ENCODE measurements around the gene COLEC12. TPM values are rescaled to one million over a fixed set of nuclear protein-coding genes. Genes with fewer than 3 reads are reported as not detected.

COLEC12 gene
- total RNA-seq, 1 donor from 2014 or later, result 60.4 TPM

DNA sequence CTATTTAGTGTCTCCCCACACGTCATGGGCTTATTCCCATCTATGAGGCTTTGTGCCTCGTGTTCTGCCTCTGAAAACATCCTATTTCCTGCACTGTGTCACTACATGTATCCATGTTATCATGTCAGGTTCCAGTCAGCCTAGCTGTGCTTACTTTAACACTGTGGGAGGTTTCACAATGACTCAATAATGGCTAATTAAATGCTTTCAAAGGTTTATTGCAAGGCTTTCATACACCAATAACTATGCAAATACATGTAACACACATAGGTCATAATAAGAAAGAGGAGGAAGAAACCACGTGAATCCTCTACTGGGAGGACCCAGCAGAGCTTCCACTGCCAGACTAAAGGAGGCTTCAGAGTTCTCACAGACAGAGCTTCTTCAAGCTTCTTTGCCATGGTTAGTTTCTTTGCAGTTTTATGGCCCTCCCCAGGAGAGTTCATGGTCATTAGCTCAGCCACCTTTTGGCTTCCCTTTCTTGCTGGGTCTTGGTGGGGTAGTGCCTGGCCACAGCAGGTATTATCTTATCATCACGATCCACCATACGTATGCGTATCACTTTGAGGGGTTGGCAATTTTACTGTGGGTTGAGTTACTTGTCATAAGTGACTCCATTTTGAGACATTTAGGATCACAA is 5.1 kb upstream of the COLEC12 start:
- DNase-seq, result no peak

DNA sequence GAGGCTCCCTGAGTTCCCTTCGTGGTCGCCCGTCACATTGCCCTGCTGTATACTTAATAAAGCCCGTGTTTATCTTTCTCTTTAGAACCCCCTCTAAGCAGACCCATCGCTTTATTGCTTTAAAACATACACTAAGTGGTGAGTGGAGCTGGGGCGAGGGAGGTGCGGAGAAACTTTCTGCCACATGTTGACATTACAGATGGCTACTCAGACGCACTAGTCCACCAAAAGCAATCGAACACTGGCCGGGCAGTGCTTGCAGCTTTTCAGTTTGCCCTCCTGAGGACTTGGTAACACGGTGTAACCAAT is 859 bp upstream of the COLEC12 start:
- no peak for DNase-seq

DNA sequence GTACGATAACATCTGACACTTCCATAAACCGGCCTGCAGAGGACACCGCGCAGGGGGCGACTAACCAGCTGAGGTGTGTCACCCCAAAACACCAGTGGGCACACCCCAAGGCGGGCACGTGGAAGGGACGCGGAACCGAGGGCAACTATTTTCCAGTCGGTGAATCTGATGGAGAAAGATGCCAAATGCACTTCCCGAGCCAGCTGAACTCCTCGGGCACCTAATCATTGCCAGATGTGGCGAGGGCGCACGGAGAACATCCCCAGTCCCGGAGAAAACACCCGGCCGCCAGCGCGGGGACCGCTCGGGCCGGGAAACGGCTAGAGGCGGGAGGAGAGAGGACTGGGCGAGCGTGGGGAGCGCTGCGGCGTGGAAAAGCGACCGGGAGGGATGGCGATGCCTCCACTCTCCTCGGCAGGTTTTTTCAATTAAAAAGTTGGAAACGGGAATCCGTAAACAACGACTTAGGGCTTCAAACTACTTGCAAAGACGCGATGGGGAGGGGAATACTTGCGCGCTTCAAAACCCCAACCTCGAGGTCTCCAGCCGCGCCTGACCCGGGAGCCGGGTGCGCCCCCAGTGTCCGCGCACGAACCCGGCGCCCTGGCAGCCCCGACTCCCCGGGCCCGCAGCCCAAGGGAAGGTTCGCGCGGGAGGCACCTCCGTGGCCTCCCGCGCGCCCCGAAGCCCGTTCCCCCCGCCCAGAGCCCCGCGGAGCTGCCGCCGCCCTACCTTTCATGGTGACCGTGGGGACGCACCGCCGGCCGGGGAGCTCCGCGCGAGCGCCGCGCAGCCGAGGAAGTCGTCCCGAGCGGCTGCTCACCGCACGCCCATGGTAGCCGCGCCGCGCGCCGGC is 497 bp downstream of the COLEC12 start:
- peak; percentile 54 for DNase-seq

DNA sequence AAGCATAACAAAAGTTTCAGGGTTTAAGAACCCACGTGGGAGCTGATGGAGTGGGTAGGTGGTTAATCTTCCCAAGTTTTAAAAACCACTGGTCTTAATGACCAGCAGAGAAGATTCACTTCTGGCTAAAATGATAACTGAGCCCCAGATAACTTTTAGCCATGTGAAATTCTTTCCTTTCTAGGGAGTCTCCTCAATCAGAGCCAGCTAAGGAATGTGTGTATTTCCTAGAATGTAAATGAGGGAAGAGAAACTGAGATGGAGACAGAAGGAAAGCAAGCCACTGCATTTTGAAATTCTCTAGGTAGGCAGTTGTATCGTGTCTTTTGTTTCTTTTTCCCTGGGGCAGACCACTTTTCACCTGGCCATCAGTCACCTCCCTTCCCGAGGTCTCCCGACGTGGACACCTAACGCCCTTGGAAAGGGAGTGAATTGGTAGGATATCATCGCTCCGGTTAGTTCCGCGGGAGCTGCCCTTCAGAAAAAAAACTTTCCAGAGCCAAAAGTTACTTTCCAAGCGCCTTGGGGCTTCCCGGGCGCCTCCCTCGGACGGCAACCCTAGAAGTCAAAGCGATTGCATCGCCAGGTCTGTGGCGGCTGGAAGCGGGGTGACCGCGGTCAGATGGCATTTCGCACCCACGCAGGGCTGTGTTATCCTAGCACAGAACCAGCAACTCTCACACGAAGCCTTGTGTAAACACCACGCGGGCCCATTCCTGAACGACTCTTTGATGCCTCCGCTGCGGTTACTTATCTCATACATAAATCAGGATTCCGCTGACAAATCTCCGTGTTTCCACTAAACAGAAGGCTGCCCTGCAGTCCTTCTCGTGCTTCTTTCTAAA is 1.3 kb downstream of the COLEC12 start:
- DNase-seq, result peak; percentile 43

DNA sequence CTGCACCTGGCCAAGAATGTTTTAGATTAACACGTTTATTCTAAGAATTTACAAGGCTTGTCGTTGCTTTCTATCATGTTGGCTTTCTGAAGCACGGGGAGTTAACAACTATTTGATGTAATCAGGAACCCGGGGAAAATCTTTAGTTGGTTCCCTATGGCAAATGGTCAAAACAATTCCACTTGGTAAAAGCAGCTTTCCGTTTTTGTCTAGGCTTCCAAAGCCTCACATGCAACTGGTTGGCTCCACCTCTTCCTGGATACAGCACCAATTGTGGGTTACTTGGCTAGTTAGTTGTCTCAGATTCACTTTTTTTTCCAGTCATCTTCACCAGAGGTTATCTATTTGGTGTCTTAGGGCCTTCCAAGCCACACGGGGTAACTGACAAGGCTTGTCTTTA is 2.8 kb downstream of the COLEC12 start:
- no peak for DNase-seq

DNA sequence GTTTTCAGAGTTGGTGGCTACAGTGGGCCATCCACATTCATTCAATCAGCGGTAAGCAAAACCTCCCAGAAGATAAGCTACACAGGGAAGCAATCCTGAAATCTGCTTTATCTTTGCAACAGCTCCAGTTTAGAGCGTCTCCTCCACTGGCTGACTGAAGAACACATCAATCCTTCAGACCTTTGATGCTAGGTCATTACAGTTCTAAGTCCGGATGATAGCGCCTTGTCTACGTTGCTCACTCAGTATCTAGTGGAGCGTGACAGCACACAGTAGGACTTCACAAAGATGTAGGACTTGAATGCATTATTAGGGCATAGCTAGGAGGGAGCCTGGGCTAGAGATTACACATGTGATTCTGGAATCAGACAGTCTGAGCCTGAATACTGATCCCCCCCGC is 5.0 kb downstream of the COLEC12 start:
- no peak for DNase-seq

DNA sequence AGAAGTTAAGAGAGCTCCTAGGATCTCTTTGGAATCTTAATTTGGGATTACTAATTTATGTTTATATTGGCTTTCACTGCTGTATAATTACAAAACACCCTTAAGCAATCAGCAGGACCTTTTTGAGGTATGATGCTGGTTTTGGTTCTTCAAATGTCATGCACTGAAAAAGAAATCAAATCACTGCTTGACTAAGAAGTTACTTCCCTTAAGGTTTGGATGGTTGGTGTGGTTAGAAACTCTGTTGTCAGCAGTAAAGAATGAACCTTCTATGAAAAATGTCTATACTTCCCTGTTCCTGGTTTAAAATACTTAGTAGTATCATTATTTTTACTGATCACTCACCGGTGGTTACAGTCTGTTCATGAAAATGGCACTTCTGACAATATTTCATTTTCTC is 5.5 kb downstream of the COLEC12 start:
- no peak for DNase-seq

DNA sequence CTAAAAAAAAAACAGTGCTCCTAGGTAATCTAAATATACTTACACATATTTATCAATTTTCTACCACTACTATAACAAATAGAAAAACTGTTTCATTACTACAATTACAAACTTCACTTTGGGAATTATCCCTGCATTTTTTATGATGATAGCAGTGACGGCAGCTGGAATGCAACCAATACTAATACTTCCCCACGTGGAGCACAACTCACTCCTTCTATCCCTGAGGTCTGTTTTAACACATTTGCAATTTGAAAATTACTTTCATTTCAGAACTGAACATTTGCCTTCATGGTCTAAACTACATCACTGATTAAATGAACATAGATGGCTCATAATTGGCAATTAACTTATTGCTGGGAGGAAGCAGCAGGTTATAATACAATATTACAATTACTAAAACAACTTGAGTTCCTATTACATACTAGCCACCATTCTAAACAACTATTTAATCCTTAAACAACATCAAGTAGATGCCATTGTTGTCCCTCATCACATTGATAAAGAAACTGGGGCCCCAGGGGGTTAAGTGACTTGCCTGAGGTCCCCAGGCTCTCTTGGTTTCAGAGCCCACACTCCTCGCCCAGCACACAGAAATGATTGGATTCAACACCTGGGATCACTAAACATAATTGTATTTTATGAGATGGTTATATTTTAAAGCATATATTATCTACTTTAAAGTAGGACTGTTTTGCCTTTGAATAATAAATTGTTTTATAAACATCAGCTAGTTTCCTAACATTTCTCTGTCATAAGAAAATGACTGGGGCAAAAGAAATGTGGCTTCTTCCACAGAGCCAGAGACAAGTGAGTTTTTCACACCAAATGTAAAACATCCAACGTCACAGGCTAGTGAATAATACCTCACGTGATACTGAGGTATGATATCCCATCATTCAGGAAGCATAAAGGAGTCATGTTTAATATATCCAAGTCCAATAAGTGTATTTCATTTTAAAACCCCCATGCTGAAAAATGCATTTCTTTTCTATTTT is 6.2 kb downstream of the COLEC12 start:
- no peak for DNase-seq

DNA sequence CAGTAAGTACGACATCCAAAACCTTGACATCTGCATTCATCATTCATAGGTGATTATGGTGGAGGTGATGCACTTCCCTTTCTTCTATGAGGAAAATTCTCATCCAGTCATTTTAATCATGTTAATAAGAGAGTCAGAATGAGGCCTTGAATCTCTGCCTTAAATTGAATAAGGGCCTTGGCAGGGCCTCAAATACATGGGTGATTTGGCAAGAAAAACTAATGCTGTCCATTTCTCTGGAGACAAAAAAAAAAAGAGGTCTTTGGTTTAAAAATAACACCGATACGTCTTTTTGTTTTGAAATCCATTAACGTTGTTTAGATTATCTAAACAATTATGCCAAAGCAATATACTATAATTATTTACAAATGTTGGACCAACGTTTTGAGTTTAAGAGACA is 8.1 kb downstream of the COLEC12 start:
- DNase-seq, result no peak

DNA sequence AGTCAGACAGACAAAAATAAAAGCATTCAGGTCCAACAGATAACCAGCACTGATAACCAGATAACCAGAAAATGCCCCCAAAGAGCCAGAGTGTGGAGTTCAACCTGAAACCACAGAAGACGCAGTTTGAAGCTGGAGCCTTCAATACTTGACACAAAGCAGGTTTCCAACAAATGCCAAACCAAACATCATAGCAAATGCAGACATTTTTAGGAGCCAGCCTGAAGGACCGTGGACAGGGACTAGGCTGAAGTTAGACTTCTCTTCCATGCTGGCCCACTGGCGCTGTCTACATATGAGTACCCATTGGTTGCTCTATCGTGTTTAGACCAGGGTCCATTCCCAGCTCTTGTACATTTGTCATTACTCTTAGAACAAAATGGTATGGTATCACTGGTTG is 9.9 kb downstream of the COLEC12 start:
- DNase-seq, result no peak

DNA sequence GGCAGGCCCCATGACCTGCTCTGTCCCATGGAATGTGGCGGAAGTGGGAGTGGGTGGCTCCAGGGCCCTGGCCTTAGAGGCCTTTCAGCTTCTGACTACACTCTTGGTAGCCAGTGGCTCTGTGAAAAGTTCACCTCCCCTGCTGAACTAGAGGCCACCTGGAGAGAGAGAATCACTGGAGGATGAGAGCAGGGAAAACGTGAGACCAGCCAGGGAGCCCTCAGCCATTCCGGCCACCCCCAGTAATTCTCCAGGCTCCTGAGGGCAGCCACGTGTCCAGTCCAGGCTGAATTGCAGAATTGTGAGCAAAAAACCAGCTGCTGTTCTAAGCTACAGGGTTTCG is 10.5 kb downstream of the COLEC12 start:
- DNase-seq, result no peak

DNA sequence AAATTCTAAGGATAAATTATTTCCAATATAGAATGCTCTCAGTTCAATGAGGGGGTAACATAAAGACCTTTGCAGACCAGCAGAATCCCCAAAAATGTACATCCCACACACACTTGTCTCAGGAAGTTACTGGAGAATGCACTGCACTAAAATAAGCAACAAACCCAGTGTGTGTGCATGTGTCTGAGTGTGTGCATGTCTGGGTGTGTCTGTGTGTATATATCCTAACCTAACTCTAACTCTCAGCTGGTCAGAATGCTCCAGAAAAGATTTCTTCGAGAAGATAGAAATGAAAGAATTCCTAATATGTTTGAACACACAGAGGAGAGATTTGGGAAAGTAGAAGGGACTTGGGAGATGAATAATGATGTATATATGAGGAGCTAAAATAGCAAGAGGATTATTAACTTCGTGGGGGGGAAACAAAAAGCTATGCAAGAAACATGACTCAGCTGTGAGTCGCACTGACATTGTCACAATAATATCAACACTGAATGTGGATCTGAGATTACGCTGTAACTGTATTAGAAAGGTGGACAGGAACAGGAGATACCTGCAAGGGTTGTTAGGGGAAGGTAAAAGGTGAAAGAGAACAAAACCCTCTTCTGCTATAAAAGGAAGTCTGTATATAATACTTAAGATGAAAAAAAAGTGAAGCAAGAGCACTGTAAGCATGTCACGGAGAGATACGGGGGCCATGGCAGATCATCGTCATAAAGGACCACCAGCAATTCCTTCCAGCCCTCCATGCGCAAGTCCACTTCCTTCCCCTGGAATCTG is 11.1 kb downstream of the COLEC12 start:
- DNase-seq, result no peak

DNA sequence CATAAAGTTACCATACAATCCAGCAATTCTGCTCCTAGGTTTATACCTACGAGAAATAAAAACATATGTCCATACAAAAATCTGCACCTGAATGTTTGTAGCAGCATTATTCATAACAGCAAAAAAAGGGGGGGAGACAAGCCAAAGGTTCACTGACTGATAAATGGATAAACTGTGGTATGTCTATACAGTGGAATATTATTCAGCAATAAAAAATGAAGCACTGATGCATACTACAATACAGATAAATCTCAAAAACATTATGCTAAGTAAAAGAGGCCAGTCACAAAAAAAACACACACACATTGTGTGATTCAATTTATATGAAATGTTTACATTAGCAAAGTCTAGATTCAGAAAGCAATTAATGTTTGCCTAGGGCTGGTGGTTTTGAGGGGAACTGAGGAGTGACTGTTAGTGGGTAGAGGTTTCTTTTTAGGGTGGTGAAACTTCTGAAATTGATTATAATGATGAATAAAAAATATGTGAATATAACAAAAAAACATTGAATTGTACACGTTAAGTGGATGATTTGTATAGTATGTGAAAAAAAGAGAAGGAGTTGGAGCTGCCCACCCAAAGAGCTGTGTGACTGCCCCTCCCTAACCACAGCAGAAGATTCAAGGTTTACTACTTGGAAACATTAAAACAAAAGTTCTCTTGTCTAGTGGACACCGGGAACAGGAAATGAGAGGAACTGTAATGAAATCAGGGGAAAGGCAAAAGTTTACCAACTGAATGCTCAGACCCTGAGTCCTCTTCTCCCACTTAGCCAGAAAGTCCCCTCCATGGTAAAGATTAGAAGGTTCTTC is 13.4 kb downstream of the COLEC12 start:
- DNase-seq, result no peak

DNA sequence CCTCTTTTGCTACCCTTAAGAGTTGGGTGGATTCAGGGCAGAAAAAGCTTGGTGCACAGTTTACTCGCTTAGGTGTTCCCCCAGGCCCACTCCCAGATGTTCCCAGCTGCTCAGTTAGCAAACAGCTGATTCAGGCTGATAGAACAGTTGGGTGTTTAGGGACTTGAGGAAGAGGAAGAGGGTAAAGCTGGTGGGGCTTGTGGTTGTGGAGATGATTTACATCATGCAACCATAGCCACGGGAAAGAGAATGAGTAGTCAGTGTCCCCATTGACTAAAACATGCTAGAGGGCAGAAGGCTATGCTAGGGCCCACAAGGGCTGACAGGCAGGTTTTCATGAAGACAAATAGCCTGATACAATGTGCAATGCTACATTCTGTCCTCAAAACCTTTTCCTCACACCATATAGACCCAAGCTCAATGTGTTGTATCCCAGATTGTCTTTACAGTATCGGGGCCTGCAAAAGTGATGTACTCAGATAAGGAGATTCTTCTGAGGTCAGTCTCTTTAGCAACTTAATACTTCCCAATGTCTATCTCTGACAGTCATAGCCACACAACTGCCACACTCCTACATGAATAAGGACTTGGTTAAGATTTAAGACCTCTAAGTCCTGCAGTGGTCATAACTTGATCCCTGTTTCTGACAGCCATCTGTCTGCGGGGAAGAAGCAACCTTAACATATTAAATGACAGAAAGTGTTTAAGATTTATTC is 15.6 kb downstream of the COLEC12 start:
- DNase-seq, result no peak

DNA sequence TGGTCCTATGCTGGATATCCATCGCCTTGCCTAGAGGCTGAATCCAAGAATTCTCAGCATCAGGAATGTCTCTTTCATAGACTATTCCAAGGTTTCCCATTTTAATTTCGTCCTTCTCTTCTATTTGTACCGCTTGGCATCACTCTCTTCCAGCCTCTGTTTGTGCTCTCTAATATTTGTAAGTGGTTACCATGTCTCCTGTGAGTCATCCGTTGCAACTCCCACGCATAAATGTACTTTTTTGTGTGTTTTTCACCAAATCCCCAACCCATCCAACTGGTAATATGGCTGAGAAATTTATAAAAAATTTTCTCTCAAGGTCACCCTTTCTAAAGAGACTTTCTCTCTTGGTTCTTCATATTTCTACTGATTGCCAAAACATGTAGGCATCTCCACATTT is 21.8 kb downstream of the COLEC12 start:
- DNase-seq, result no peak

DNA sequence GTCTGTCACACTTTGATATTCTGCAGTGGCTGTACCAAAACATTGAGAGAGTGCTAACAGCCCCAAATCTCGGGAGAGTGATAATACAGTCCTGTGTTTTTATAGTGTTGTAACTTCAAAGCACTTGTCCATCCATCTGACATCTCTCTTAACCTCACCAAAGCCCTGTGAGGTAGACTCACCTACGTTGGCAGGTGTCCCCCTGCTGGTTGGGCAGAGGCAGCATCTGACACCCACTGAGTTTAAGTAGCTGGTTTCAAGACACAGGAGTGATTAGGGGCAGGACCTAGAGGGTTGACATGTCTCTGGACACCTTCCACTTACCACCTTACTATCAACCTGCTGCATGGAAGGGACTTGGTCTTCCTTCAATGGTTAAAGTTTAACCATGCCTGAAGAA is 22.9 kb downstream of the COLEC12 start:
- no peak for DNase-seq

DNA sequence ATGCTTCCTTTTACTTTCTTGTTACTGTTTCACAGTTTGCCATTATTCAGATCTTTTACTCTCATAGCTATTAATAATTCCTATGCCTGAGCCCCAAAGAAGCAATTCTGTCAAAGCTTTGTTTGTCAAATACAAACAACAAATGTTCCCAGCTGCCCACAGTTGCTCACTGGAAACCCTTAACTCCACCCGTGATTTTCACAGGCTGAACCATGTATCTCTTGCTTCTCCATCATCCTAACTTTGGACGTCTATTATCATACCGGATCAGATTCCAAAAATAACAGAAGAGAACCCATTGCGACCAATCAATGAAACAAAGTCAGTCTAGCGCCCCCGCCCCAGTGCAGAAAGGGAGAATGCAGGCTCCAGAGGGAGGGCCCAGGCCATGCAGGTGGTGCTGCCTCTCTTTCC is 24.2 kb downstream of the COLEC12 start:
- peak; percentile 56 for DNase-seq

DNA sequence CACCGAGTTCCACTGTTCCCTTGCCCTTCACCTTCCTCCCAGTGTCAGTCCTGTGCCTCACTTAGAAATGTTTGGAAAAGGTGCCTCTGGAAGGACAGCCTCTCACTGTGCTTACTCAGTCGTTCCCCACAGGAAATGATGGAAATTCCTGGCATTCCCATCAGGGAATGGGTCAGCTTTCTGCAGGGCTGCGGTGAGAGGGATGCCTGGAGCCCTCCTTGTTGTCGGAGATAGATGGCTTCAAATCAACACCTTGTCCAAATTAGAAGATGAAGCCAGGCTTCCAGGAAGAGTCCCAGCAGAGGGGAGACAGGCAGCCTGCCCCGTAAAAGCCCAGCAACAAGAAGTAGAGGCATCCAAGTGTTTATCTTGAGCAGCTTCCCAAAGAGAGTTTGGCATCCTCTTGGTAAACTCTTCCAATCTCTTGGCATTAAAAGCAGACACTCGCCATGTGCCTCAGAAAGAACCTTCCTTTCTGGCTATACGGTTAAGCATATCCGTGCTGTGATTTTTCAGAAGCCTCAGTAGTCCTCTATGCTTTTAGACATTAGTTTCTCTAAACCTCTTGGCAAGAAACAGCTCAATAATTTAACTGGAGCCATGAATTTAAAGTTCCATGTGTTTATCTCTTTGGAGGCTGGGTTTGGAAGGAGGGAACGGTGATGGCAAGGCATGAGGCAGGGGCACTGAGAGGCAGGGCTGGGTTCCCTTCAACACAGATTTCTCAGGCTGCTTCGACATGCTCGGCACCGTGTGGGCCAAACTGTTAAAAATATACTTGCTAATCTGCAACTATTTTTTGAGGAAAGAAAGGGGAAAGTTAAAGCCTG is 25.1 kb downstream of the COLEC12 start:
- peak; percentile 61 for DNase-seq

DNA sequence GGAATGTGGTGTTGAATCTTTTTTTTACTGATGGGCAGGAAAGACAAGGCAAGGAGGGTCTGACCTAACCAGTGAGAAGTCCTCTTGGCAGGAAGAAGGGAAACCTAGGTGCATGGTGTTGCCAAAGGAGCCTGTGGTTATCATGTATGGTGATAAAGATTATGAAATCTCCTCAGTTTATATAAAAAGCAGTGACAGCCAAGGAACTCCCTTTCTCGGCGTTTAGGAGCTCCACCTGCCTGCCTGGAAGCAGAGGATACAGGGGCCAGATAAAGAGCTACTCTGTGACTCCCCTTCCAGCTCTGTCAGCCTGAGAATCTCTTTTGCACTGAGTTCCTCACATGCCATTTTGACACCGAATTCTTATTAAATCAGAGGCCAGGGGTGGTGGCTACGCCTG is 26.1 kb downstream of the COLEC12 start:
- no peak for DNase-seq
